ENCODE data around the gene F2RL3.

Gene F2RL3

DNA sequence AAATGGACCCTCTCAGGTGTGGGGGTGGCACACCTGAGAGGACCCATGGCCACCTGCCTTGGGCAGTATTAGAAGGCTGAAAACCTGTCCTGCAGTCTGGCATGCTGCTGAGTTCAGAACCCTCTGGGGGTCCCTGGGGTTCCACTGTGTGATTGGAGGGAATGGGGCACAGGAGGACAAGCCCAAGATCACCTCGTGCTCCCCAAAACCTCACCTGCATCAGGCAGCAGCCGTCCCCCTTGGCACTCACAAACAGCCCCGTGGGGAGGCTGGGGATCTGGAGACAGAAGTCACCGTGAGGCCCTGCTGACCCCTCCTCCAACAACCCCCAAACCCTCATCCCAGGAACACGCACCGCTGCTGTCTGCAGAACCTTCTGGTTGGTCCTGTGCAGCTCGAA is 14.5 kb downstream of the F2RL3 start:
- H3K79me2 ChIP-seq (ENCODE audit: insufficient read depth, low read depth): no peaks in the 10 kb centered on the region
- no peak overlapping the region for H3K4me3 ChIP-seq (IDR thresholded peaks at IDR 0.05; ENCODE audit: insufficient read depth, low read depth, low read length)
- H2AFZ ChIP-seq (ENCODE audit: low read depth): no peak overlapping the region
- H3K4me2 ChIP-seq: no peak overlapping the region
- H3K9ac ChIP-seq: no peak overlapping the region
- peaks cover 3% of the 10 kb centered on the region for H3K4me1 ChIP-seq (ENCODE audit: low read depth, poor library complexity, severe bottlenecking)
- H3K27ac ChIP-seq: no peak overlapping the region
- TF ChIP-seq, protein P1, sequence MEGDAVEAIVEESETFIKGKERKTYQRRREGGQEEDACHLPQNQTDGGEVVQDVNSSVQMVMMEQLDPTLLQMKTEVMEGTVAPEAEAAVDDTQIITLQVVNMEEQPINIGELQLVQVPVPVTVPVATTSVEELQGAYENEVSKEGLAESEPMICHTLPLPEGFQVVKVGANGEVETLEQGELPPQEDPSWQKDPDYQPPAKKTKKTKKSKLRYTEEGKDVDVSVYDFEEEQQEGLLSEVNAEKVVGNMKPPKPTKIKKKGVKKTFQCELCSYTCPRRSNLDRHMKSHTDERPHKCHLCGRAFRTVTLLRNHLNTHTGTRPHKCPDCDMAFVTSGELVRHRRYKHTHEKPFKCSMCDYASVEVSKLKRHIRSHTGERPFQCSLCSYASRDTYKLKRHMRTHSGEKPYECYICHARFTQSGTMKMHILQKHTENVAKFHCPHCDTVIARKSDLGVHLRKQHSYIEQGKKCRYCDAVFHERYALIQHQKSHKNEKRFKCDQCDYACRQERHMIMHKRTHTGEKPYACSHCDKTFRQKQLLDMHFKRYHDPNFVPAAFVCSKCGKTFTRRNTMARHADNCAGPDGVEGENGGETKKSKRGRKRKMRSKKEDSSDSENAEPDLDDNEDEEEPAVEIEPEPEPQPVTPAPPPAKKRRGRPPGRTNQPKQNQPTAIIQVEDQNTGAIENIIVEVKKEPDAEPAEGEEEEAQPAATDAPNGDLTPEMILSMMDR (conservative IDR thresholded peaks at IDR 0.05; ENCODE audit: low read depth, low read length): no peak
- peaks cover 11% of the 10 kb centered on the region; the same call in 1 of the 2 replicates for H3K27me3 ChIP-seq (ENCODE audit: insufficient read depth, low read depth)
- H3K36me3 ChIP-seq (ENCODE audit: insufficient read depth): no peaks in the 10 kb centered on the region
- H4K20me1 ChIP-seq (ENCODE audit: insufficient read depth): no peaks in the 10 kb centered on the region

DNA sequence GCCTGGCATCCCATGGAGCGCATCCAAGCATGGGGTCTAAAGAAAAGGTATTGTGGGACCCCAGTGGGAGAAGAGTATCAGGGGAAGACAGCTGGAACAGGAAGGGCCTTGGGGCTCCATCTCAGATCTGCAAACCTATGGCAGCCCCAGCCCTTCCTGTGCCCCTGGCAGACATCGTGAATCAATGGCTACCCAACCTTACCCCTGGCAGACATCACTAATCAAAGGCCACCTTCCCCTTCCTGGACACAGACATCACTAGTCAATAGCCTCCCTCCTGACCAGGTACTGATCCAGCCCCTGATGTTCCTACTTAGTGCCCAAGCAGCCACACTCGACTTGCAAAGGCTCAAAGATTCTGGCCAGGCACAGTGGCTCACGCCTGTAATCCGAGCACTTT is 15.8 kb downstream of the F2RL3 start:
- H3K79me2 ChIP-seq (ENCODE audit: insufficient read depth, low read depth): no peaks in the 10 kb centered on the region
- TF ChIP-seq, protein P1 (conservative IDR thresholded peaks at IDR 0.05; ENCODE audit: low read depth, low read length): no peak

DNA sequence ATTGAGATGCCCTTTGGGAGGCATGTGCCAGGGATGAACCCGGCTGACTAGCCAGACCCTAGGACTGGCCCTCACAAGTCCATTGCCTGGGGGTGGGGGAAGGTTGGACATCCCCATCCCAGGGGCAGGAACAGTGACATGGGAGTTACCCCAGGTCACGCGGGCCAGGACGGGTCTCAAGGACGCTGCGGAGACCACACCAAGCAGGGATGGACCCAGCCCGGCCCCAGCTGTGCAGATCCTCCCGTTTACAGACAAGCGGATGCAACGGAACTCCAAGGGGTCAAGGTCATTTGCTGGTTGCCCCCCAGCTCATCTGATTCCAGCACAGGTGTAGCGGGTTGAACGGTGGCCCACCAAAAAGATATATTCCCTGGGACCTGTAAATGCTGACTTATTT is 20.0 kb downstream of the F2RL3 start:
- H4K20me1 ChIP-seq (ENCODE audit: insufficient read depth): no peaks in the 10 kb centered on the region
- no peak overlapping the region for H3K4me3 ChIP-seq (IDR thresholded peaks at IDR 0.05; ENCODE audit: insufficient read depth, low read depth, low read length)
- H3K36me3 ChIP-seq (ENCODE audit: insufficient read depth): no peaks in the 10 kb centered on the region
- no peak overlapping the region for H3K27ac ChIP-seq
- no peak overlapping the region for H2AFZ ChIP-seq (ENCODE audit: low read depth)
- no peaks in the 10 kb centered on the region for H3K79me2 ChIP-seq (ENCODE audit: insufficient read depth, low read depth)
- H3K4me1 ChIP-seq (ENCODE audit: low read depth, poor library complexity, severe bottlenecking): no peaks in the 10 kb centered on the region
- H3K9ac ChIP-seq: no peak overlapping the region
- TF ChIP-seq, protein P1 (conservative IDR thresholded peaks at IDR 0.05; ENCODE audit: low read depth, low read length): no peak
- no peak overlapping the region for H3K4me2 ChIP-seq
- peaks cover 12% of the 10 kb centered on the region; the same call in 1 of the 2 replicates for H3K27me3 ChIP-seq (ENCODE audit: insufficient read depth, low read depth)

More for the DNA sequence above, 15.8 kb downstream of the F2RL3 start:
- H3K27me3 ChIP-seq (ENCODE audit: insufficient read depth, low read depth): peaks cover 15% of the 10 kb centered on the region; the same call in 1 of the 2 replicates
- H2AFZ ChIP-seq (ENCODE audit: low read depth): no peak overlapping the region
- H4K20me1 ChIP-seq (ENCODE audit: insufficient read depth): no peaks in the 10 kb centered on the region
- peaks cover under 1% of the 10 kb centered on the region for H3K4me1 ChIP-seq (ENCODE audit: low read depth, poor library complexity, severe bottlenecking)
- H3K9ac ChIP-seq: no peak overlapping the region
- no peak overlapping the region for H3K4me3 ChIP-seq (IDR thresholded peaks at IDR 0.05; ENCODE audit: insufficient read depth, low read depth, low read length)
- H3K27ac ChIP-seq: no peak overlapping the region
- H3K4me2 ChIP-seq: no peak overlapping the region
- H3K36me3 ChIP-seq (ENCODE audit: insufficient read depth): no peaks in the 10 kb centered on the region

DNA sequence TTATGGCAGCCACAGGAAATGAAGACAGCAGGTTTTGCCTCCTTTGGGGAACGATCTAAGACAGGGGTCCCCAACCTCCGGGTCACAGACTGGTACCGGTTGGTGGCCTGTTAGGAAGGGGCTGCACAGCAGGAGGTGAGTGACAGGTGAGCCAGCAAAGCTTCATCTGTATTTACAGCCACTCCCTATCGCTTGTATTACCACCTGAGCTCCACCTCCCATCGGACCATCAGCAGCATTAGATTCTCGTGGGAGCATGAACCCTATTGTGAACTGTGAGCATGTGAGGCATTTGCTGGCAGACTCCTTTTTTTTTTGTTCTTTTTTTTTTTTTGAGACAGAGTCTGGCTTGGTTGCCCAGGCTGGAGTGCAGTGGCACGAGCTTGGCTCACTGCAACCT is 22.2 kb downstream of the F2RL3 start:
- TF ChIP-seq, protein P1 (conservative IDR thresholded peaks at IDR 0.05; ENCODE audit: low read depth, low read length): no peak
- Histone ChIP-seq H3K27me3 (ENCODE audit: insufficient read depth, low read depth) (peaks cover 27% of the 10 kb centered on the region), H4K20me1 (ENCODE audit: insufficient read depth) (no peaks in the 10 kb centered on the region), H3K36me3 (ENCODE audit: insufficient read depth) (no peaks in the 10 kb centered on the region), H3K4me1 (ENCODE audit: low read depth, poor library complexity, severe bottlenecking) (no peaks in the 10 kb centered on the region), H3K4me2 (no peak overlapping the region), H3K4me3 (IDR thresholded peaks at IDR 0.05; ENCODE audit: insufficient read depth, low read depth, low read length) (no peak overlapping the region), H3K9ac (no peak overlapping the region), H3K79me2 (ENCODE audit: insufficient read depth, low read depth) (no peaks in the 10 kb centered on the region), H3K27ac (no peak overlapping the region), H2AFZ (ENCODE audit: low read depth) (no peak overlapping the region)
